ENCODE results near the gene THADA.

THADA gene

DNA sequence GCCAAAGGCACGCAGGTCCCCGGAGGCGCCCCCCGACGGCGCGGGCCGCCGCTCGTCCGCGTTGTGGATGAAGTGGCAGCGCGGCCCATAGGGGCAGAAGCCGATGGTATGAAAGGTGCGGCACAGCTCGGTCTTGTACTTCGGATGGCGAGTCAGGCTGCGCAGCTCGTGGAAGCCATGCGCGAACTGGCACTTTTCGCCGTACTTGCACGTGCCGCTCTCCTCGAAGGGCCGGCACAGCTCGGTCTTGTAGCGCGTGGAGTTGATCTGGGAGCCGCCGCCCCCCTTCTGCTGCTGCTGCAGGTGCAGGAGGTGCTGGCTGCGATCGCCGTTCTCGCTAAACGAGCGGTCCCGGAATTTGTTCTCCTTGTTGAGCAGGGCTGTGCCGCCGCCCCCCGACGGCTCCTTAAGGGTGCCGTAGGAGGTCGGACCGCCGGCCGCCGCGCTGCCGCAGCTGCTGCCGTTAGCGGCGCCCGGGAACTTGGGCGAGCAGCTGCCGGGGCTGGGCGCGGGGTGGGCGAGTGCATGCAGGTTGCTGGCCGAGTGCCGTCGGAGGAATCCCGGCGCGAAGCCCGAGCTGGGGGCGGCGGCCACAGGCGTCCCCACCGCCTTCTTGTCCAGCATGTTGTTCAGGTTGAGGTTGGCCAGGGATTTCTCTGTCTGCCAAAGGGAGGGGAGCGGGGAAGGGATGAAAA, 370.6 kb downstream of the THADA start:
- peak overlapping the region; percentile 95 for H3K27ac ChIP-seq (ENCODE audit: low read depth, low read length)
- peak overlapping the region; percentile 93 for H3K4me3 ChIP-seq (ENCODE audit: low read length)
- H3K36me3 ChIP-seq (ENCODE audit: control insufficient read depth, low read length), result peaks cover 66% of the 10 kb centered on the region
- peaks cover 60% of the 10 kb centered on the region for H3K4me1 ChIP-seq (ENCODE audit: control insufficient read depth, low read length)
- H3K9me3 ChIP-seq (ENCODE audit: control insufficient read depth, insufficient read depth, low read length), result no peaks in the 10 kb centered on the region
- peaks cover 76% of the 10 kb centered on the region for H3K79me2 ChIP-seq (ENCODE audit: control insufficient read depth, low read length)
- no peaks in the 10 kb centered on the region for H3K27me3 ChIP-seq (ENCODE audit: control insufficient read depth, low read length)
- H3K9me2 ChIP-seq (replicated peaks; ENCODE audit: control insufficient read depth, low read length), result no peaks in the 10 kb centered on the region
- TF ChIP-seq EZH2phosphoT487 (IDR thresholded peaks at IDR 0.05; ENCODE audit: borderline replicate concordance, low read length), result no peak
- TF ChIP-seq CTCF (IDR thresholded peaks at IDR 0.05; ENCODE audit: low read depth, low read length, poor library complexity, severe bottlenecking), result peak; percentile 34
- peak overlapping the region; percentile 84 for H3K4me2 ChIP-seq (ENCODE audit: low read length)
- H3F3A ChIP-seq (ENCODE audit: control insufficient read depth, insufficient read depth), result peaks cover 62% of the 10 kb centered on the region
- peaks cover 7% of the 10 kb centered on the region; the same call in 1 of the 2 replicates for H4K20me1 ChIP-seq (ENCODE audit: control insufficient read depth, insufficient read depth, low read depth, low read length)

DNA sequence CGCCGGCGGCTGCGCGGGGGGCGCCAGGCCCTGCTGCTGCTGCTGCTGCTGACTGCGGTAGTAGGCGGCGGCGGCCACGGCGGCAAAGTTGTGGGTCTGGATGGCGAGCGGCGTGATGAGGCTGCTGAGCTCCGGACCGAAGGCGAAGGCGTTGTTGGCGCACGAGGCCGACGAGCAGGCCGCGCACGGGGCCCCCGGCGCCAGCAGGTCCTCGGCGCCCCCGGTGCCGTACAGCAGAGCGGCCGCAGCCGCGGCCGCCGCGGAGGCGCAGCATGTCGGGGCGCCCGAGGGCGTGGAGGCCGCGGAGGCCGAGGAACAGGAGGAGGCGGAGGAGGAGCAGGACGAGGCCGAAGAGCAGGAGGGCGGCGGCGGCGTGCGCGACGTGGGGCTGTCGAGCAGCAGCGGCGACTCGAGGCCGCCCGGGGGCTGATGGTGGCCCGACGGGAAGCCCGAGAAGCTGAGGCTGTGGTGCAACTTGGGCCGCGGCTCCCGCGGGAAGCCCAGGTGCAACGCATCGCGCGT, 371.2 kb downstream of the THADA start:
- H4K20me1 ChIP-seq (ENCODE audit: control insufficient read depth, insufficient read depth, low read depth, low read length), result peaks cover 7% of the 10 kb centered on the region; the same call in 1 of the 2 replicates
- peaks cover 76% of the 10 kb centered on the region for H3K79me2 ChIP-seq (ENCODE audit: control insufficient read depth, low read length)
- H3K9me3 ChIP-seq (ENCODE audit: control insufficient read depth, insufficient read depth, low read length), result no peaks in the 10 kb centered on the region
- H3K27me3 ChIP-seq (ENCODE audit: control insufficient read depth, low read length), result no peaks in the 10 kb centered on the region
- peak overlapping the region; percentile 95 for H3K27ac ChIP-seq (ENCODE audit: low read depth, low read length)
- H3K9me2 ChIP-seq (replicated peaks; ENCODE audit: control insufficient read depth, low read length), result no peaks in the 10 kb centered on the region
- H3K36me3 ChIP-seq (ENCODE audit: control insufficient read depth, low read length), result peaks cover 63% of the 10 kb centered on the region
- H3K4me3 ChIP-seq (ENCODE audit: low read length), result peak overlapping the region; percentile 93
- H3K4me1 ChIP-seq (ENCODE audit: control insufficient read depth, low read length), result peaks cover 60% of the 10 kb centered on the region
- peak overlapping the region; percentile 84 for H3K4me2 ChIP-seq (ENCODE audit: low read length)
- TF ChIP-seq EZH2phosphoT487 (IDR thresholded peaks at IDR 0.05; ENCODE audit: borderline replicate concordance, low read length), result no peak
- no peak for TF ChIP-seq CTCF (IDR thresholded peaks at IDR 0.05; ENCODE audit: low read depth, low read length, poor library complexity, severe bottlenecking)
- H3F3A ChIP-seq (ENCODE audit: control insufficient read depth, insufficient read depth), result peaks cover 63% of the 10 kb centered on the region

- Histone ChIP-seq H3K27ac (ENCODE audit: low read depth, low read length) (peak overlapping the region; percentile 95), H3K4me1 (ENCODE audit: control insufficient read depth, low read length) (peaks cover 60% of the 10 kb centered on the region), H3K9me3 (ENCODE audit: control insufficient read depth, insufficient read depth, low read length) (no peaks in the 10 kb centered on the region), H3K79me2 (ENCODE audit: control insufficient read depth, low read length) (peaks cover 76% of the 10 kb centered on the region), H3F3A (ENCODE audit: control insufficient read depth, insufficient read depth) (peaks cover 62% of the 10 kb centered on the region), H3K36me3 (ENCODE audit: control insufficient read depth, low read length) (peaks cover 62% of the 10 kb centered on the region), H3K27me3 (ENCODE audit: control insufficient read depth, low read length) (no peaks in the 10 kb centered on the region), H3K4me2 (ENCODE audit: low read length) (peak overlapping the region; percentile 84), H3K4me3 (ENCODE audit: low read length) (peak overlapping the region; percentile 93), H3K9me2 (replicated peaks; ENCODE audit: control insufficient read depth, low read length) (no peaks in the 10 kb centered on the region), H4K20me1 (ENCODE audit: control insufficient read depth, insufficient read depth, low read depth, low read length) (peaks cover 7% of the 10 kb centered on the region; the same call in 1 of the 2 replicates)
- peak; percentile 61 for TF ChIP-seq CTCF (IDR thresholded peaks at IDR 0.05; ENCODE audit: low read depth, low read length, poor library complexity, severe bottlenecking)
- TF ChIP-seq EZH2phosphoT487 (IDR thresholded peaks at IDR 0.05; ENCODE audit: borderline replicate concordance, low read length), result no peak
Observed at GRCh38 chr2:43224131-43224570, 371.7 kb downstream of the THADA start.

All from DOHH2 (cell line).